H9 (cell line): Measurements from ENCODE around the gene SLC10A3. TPM values are rescaled to one million over a fixed set of nuclear protein-coding genes. Genes with fewer than 3 reads are reported as not detected.

Source experiments
- DNase-seq: peaks from one replicate; pipeline ENCODE4 v3.0.0-alpha.2; 2017
- H2AFZ ChIP-seq: one replicate; pipeline ENCODE4 v1.6.1; 2013; ENCODE audit warnings: mild to moderate bottlenecking, low read length, control low read depth, moderate library complexity
- H2AK5ac ChIP-seq: 2 replicates; pipeline ENCODE4 v1.6.1; 2013; ENCODE audit warnings: low read length, control low read depth, mixed read lengths; ENCODE audit not compliant: insufficient read length
- H2BK120ac ChIP-seq: one replicate; pipeline ENCODE4 v1.6.1; 2013; ENCODE audit warnings: low read depth, mild to moderate bottlenecking, low read length, control low read depth, inconsistent platforms; ENCODE audit not compliant: poor library complexity, severe bottlenecking
- H2BK12ac ChIP-seq: 2 replicates; pipeline ENCODE4 v1.6.1; 2013; ENCODE audit warnings: low read length, control low read depth, mixed read lengths, low read depth; ENCODE audit not compliant: insufficient read length
- H2BK15ac ChIP-seq: 2 replicates; pipeline ENCODE4 v1.6.1; 2013; ENCODE audit warnings: low read depth, low read length, control low read depth
- H2BK20ac ChIP-seq: one replicate; pipeline ENCODE4 v1.6.1; 2013; ENCODE audit warnings: low read depth, mild to moderate bottlenecking, low read length, control low read depth, inconsistent platforms; ENCODE audit not compliant: poor library complexity, severe bottlenecking
- H2BK5ac ChIP-seq: 2 replicates; pipeline ENCODE4 v1.6.1; 2013; ENCODE audit warnings: low read length, control low read depth, mixed read lengths; ENCODE audit not compliant: insufficient read length
- H3K14ac ChIP-seq: 2 replicates; pipeline ENCODE4 v1.6.1; 2013; ENCODE audit warnings: low read length, control low read depth; ENCODE audit not compliant: insufficient read depth
- H3K18ac ChIP-seq: 2 replicates; pipeline ENCODE4 v1.6.1; 2013; ENCODE audit warnings: low read depth, mild to moderate bottlenecking, mixed read lengths, low read length, control low read depth; ENCODE audit not compliant: insufficient read length
- H3K23ac ChIP-seq: 2 replicates; pipeline ENCODE4 v1.6.1; 2013; ENCODE audit warnings: low read length, control low read depth, mixed read lengths, low read depth; ENCODE audit not compliant: insufficient read length
- H3K23me2 ChIP-seq: 2 replicates; pipeline ENCODE4 v1.6.1; 2013; ENCODE audit warnings: low read depth, mild to moderate bottlenecking, mixed read lengths, low read length, control low read depth; ENCODE audit not compliant: insufficient read length, poor library complexity, severe bottlenecking
- H3K27ac ChIP-seq: 2 replicates; pipeline ENCODE4 v1.5.1; 2013; ENCODE audit warnings: low read length, control low read depth, mixed read lengths, low read depth; ENCODE audit not compliant: insufficient read length
- H3K27me3 ChIP-seq: 2 replicates; pipeline ENCODE4 v1.6.1; 2013; ENCODE audit warnings: low read length, control low read depth, inconsistent platforms; ENCODE audit not compliant: insufficient read depth
- H3K4ac ChIP-seq: 2 replicates; pipeline ENCODE4 v1.6.1; 2013; ENCODE audit warnings: low read depth, mild to moderate bottlenecking, control low read depth, inconsistent platforms, low read length, moderate library complexity
- H3K4me1 ChIP-seq: 2 replicates; pipeline ENCODE4 v1.6.1; 2013; ENCODE audit warnings: low read length, control low read depth, inconsistent platforms; ENCODE audit not compliant: insufficient read depth
- H3K4me2 ChIP-seq: 2 replicates; pipeline ENCODE4 v1.6.1; 2013; ENCODE audit warnings: low read length, control low read depth, mixed read lengths; ENCODE audit not compliant: insufficient read length, insufficient read depth
- H3K56ac ChIP-seq: 2 replicates; pipeline ENCODE4 v1.6.1; 2013; ENCODE audit warnings: low read depth, mild to moderate bottlenecking, mixed read lengths, low read length, control low read depth; ENCODE audit not compliant: insufficient read length
- H3K79me1 ChIP-seq: 2 replicates; pipeline ENCODE4 v1.6.1; 2013; ENCODE audit warnings: low read depth, mild to moderate bottlenecking, moderate library complexity, low read length, control low read depth, inconsistent platforms; ENCODE audit not compliant: insufficient read depth, poor library complexity, severe bottlenecking
- H3K79me2 ChIP-seq: 2 replicates; pipeline ENCODE4 v1.6.1; 2013; ENCODE audit warnings: low read length, control low read depth, inconsistent platforms; ENCODE audit not compliant: insufficient read depth
- H3K9ac ChIP-seq: 2 replicates; pipeline ENCODE4 v1.6.1; 2013; ENCODE audit warnings: low read length, control low read depth, mixed read lengths; ENCODE audit not compliant: insufficient read length; ENCODE audit errors: extremely low read depth
- H3K9me3 ChIP-seq: one replicate; pipeline ENCODE4 v1.6.1; 2013; ENCODE audit warnings: low read depth, low read length, inconsistent platforms; ENCODE audit not compliant: control insufficient read depth
- H3T11ph ChIP-seq: one replicate; pipeline ENCODE4 v1.6.1; 2013; ENCODE audit warnings: mild to moderate bottlenecking, low read length, control low read depth, inconsistent platforms
- H4K20me1 ChIP-seq: one replicate; pipeline ENCODE4 v1.6.1; 2013; ENCODE audit not compliant: control insufficient read depth, insufficient read length, insufficient read depth
- H4K5ac ChIP-seq: 2 replicates; pipeline ENCODE4 v1.6.1; 2013; ENCODE audit warnings: low read depth, mild to moderate bottlenecking, mixed read lengths, low read length, control low read depth; ENCODE audit not compliant: insufficient read length
- H4K8ac ChIP-seq: replicated peaks from 2 replicates; pipeline ENCODE4 v1.6.1; 2013; ENCODE audit warnings: low read length, control low read depth, mixed read lengths, low read depth; ENCODE audit not compliant: insufficient read length
- H4K91ac ChIP-seq: 2 replicates; pipeline ENCODE4 v1.6.1; 2013; ENCODE audit warnings: low read depth, mild to moderate bottlenecking, moderate library complexity, mixed read lengths, low read length, control low read depth; ENCODE audit not compliant: insufficient read length
- H3K27ac Mint-ChIP-seq, 3 experiments: 2 replicates in 2 of 3; 3 replicates in 1 of 3; pipeline ENCODE4 v1.8.0; 2020 to 2021; ENCODE audit warnings: mixed read lengths in 3 of 3, mild to moderate bottlenecking in 1 of 3, moderate library complexity in 1 of 3
- H3K27me3 Mint-ChIP-seq: 2 replicates; pipeline ENCODE4 v1.8.0; 2021; ENCODE audit warnings: low read depth, mild to moderate bottlenecking, moderate library complexity, mixed read lengths
- H3K36me3 Mint-ChIP-seq, 3 experiments: 2 replicates in 2 of 3; 3 replicates in 1 of 3; pipeline ENCODE4 v1.8.0; 2020 to 2021; ENCODE audit warnings: low read depth in 3 of 3, mixed read lengths in 3 of 3; ENCODE audit not compliant: insufficient read depth in 1 of 3
- H3K4me1 Mint-ChIP-seq, 2 experiments: 2 replicates each; pipeline ENCODE4 v1.8.0; 2020; ENCODE audit warnings: mixed read lengths in 2 of 2
- H3K4me3 Mint-ChIP-seq, 2 experiments: 2 replicates in 1 of 2; 3 replicates in 1 of 2; pipeline ENCODE4 v1.8.0; 2020 to 2021; ENCODE audit warnings: mild to moderate bottlenecking in 2 of 2, mixed read lengths in 2 of 2, moderate library complexity in 1 of 2
- H3K9me3 Mint-ChIP-seq, 2 experiments: 2 replicates in 1 of 2; 3 replicates in 1 of 2; pipeline ENCODE4 v1.8.0; 2020; ENCODE audit warnings: mild to moderate bottlenecking in 2 of 2, mixed read lengths in 2 of 2, moderate library complexity in 1 of 2
- CTCF ChIP-seq: fragments of 200-600 bp; sonication (generic); conservative IDR thresholded peaks from 3 replicates; pipeline ENCODE4 v1.8.0; 2021; ENCODE audit warnings: antibody characterized with exemption, mild to moderate bottlenecking
- WGBS: extraction: QIAGEN DNeasy Blood & Tissue Kit; methylation state at CpG from one replicate; pipeline ENCODE4 v1.1.7; 2013; ENCODE audit warnings: missing lambda C conversion rate, low lambda C conversion rate, mixed read lengths; ENCODE audit not compliant: insufficient read length; ENCODE audit errors: extremely low coverage; 5-methylcytosine and 5-hydroxymethylcytosine counted together
- total RNA-seq: library from RNA; stranded (reverse); gene quantifications from 2 replicates; pipeline ENCODE4 v1.2.1, GENCODE V29; 2021

The SLC10A3 gene
- total RNA-seq, 1 experiment from 2014 or later = 8.8 TPM

DNA sequence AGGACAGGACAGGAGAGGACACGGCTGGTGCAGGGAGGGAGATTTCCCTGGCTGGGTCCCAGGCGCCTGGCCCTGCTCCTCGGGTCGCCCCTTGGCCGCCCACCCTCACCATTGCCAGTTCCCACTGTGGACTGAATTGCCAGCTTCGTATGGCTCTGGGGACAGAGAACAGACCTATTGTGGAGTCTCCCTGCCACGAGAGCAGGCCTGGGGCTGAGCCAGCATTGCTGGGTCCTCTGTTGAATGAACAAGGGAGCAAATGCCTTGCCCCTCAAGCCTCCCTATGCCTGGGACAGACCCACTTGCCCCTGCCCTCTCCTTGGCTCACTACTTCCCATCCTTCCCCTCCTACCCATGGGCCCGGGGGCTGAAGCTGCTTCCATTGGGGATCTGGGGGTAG is 28.0 kb downstream of the SLC10A3 start:
- Histone ChIP-seq H3K4me1 (no peaks in the 10 kb centered on the region), H4K91ac (no peak overlapping the region), H3K4me2 (no peak overlapping the region), H3K79me2 (no peaks in the 10 kb centered on the region), H3K79me1 (no peaks in the 10 kb centered on the region), H2BK15ac (no peak overlapping the region), H3K9me3 (peaks cover 24% of the 10 kb centered on the region), H2BK20ac (no peak overlapping the region), H3K4ac (no peak overlapping the region), H3K14ac (no peak overlapping the region), H2BK5ac (no peak overlapping the region), H3K27me3 (no peaks in the 10 kb centered on the region; the same call in 1 of the 2 replicates), H4K5ac (no peak overlapping the region), H3K27ac (no peak overlapping the region), H3K56ac (no peak overlapping the region), H3K18ac (no peak overlapping the region), H2BK120ac (no peak overlapping the region), H2AK5ac (no peak overlapping the region), H4K8ac (no peak overlapping the region), H3K23me2 (peaks cover 8% of the 10 kb centered on the region), H2BK12ac (no peak overlapping the region), H3K9ac (no peak overlapping the region), H3T11ph (no peak overlapping the region), H3K23ac (no peak overlapping the region), H2AFZ (no peak overlapping the region), H4K20me1 (no peaks in the 10 kb centered on the region)
- no peak for DNase-seq
- peaks cover 48 to 79% of the 10 kb centered on the region in 2 experiments for H3K9me3 Mint-ChIP-seq
- H3K36me3 Mint-ChIP-seq = peaks cover 18 to 38% (median 32%) of the 10 kb centered on the region in 3 experiments
- H3K27me3 Mint-ChIP-seq = peaks cover 2% of the 10 kb centered on the region
- no peak for TF ChIP-seq CTCF
- peaks cover 0 to 5% of the 10 kb centered on the region in 2 experiments; a peak in 1 of 4 replicates for H3K4me1 Mint-ChIP-seq
- no peak overlapping the region for H3K27ac Mint-ChIP-seq
- no peak overlapping the region for H3K4me3 Mint-ChIP-seq
- no CpG with 5 or more reads among the region's 8 CpGs for WGBS
